WERI-Rb-1 (cell line): Measurements from ENCODE around the gene NECTIN4.
A peak's percentile ranks its signal among the peaks of the same experiment; 100 is the strongest.

Experiments
- DNase-seq: peaks from one replicate; pipeline ENCODE4 v3.0.0-alpha.2; 2020
- H3K27ac ChIP-seq: fragments of 250-450 bp; sonication (Bioruptor Pico); 2 replicates; pipeline ENCODE4 v1.5.1; 2020; ENCODE audit warnings: mild to moderate bottlenecking, moderate library complexity
- H3K27me3 ChIP-seq: fragments of 250-450 bp; sonication (Bioruptor Pico); 2 replicates; pipeline ENCODE4 v1.5.1; 2021; ENCODE audit warnings: mild to moderate bottlenecking, low read depth, moderate library complexity; ENCODE audit not compliant: insufficient read depth, severe bottlenecking
- H3K36me3 ChIP-seq: fragments of 250-450 bp; sonication (Bioruptor Pico); 2 replicates; pipeline ENCODE4 v1.5.1; 2020; ENCODE audit warnings: mild to moderate bottlenecking, moderate library complexity
- H3K4me3 ChIP-seq: 2 replicates; pipeline ENCODE4 v1.5.1; 2011; ENCODE audit warnings: low read depth, mild to moderate bottlenecking, control low read depth, low read length
- H3K9me3 ChIP-seq: fragments of 250-450 bp; sonication (Bioruptor Pico); 2 replicates; pipeline ENCODE4 v1.5.1; 2021; ENCODE audit warnings: mild to moderate bottlenecking, moderate library complexity; ENCODE audit not compliant: severe bottlenecking
- CTCF ChIP-seq: IDR thresholded peaks from 2 replicates; pipeline ENCODE4 v1.5.1; 2011; ENCODE audit warnings: low read depth, mild to moderate bottlenecking, control low read depth, inconsistent platforms, low read length

Gene NECTIN4

GRCh38 chr1:161054805-161055204 is 34.6 kb downstream of the NECTIN4 start:
- no peak overlapping the region for H3K4me3 ChIP-seq
- H3K27me3 ChIP-seq, result peaks cover 4% of the 10 kb centered on the region
- TF ChIP-seq CTCF, result peak; percentile 36
- H3K9me3 ChIP-seq, result peaks cover 2% of the 10 kb centered on the region
- H3K36me3 ChIP-seq, result no peaks in the 10 kb centered on the region
- H3K27ac ChIP-seq, result no peak overlapping the region
- no peak for DNase-seq

GRCh38 chr1:161054232-161054631 is 35.1 kb downstream of the NECTIN4 start:
- no peak overlapping the region for H3K4me3 ChIP-seq
- peaks cover 4% of the 10 kb centered on the region for H3K27me3 ChIP-seq
- no peak for TF ChIP-seq CTCF
- no peak overlapping the region for H3K27ac ChIP-seq
- no peaks in the 10 kb centered on the region for H3K36me3 ChIP-seq
- DNase-seq, result no peak
- H3K9me3 ChIP-seq, result peaks cover 7% of the 10 kb centered on the region

GRCh38 chr1:161052899-161053298 is 36.5 kb downstream of the NECTIN4 start:
- H3K9me3 ChIP-seq, result peaks cover 20% of the 10 kb centered on the region
- no peak overlapping the region for H3K27ac ChIP-seq
- TF ChIP-seq CTCF, result no peak
- DNase-seq, result no peak
- H3K36me3 ChIP-seq, result no peaks in the 10 kb centered on the region
- peaks cover 4% of the 10 kb centered on the region for H3K27me3 ChIP-seq
- H3K4me3 ChIP-seq, result no peak overlapping the region

- no peaks in the 10 kb centered on the region for H3K36me3 ChIP-seq
- no peak overlapping the region for H3K27ac ChIP-seq
- no peak overlapping the region for H3K4me3 ChIP-seq
- H3K27me3 ChIP-seq, result peaks cover 4% of the 10 kb centered on the region
- H3K9me3 ChIP-seq, result peaks cover 36% of the 10 kb centered on the region
- TF ChIP-seq CTCF, result no peak
- no peak for DNase-seq
Measured at GRCh38 chr1:161051219-161051618, 38.1 kb downstream of the NECTIN4 start.

GRCh38 chr1:161048949-161049722 is 40.2 kb downstream of the NECTIN4 start:
- Histone ChIP-seq H3K27me3 (no peaks in the 10 kb centered on the region), H3K36me3 (peaks cover 3% of the 10 kb centered on the region; the same call in 1 of the 2 replicates), H3K4me3 (no peak overlapping the region), H3K9me3 (peaks cover 36% of the 10 kb centered on the region), H3K27ac (no peak overlapping the region)
- no peak for DNase-seq
- TF ChIP-seq CTCF, result no peak
